AG04450 (cell line): ENCODE data around the gene UACA. TPM values are rescaled to one million over a fixed set of nuclear protein-coding genes. Genes with fewer than 3 reads are reported as not detected.

Experiments
- CTCF ChIA-PET: fragments of 300-600, 350-600 bp; formaldehyde crosslinking; extraction: SDS; loops from one replicate; lab custom pipeline; 2022; ENCODE audit warnings: antibody characterized with exemption, inconsistent platforms; lab: Charles Lee
- POLR2A ChIA-PET: fragments of 350-600 bp; formaldehyde crosslinking; extraction: SDS; loops from one replicate; lab custom pipeline; 2021; ENCODE audit warnings: antibody characterized with exemption, inconsistent platforms; lab: Yijun Ruan, JAX
- DNase-seq: peaks from one replicate; pipeline ENCODE4 v3.0.0-alpha.2; 2011; ENCODE audit warnings: low read depth, low spot score
- H3K27ac ChIP-seq: one replicate; pipeline ENCODE4 v1.5.1; 2012; ENCODE audit warnings: low read depth, low read length, control low read depth
- H3K27me3 ChIP-seq: one replicate; pipeline ENCODE4 v1.6.0; 2012; ENCODE audit warnings: low read length; ENCODE audit not compliant: control insufficient read depth, insufficient read depth
- H3K4me3 ChIP-seq: 2 replicates; pipeline ENCODE4 v1.5.1; 2011; ENCODE audit warnings: mild to moderate bottlenecking, low read depth, low read length, control low read depth
- H3K9me3 ChIP-seq: 2 replicates; pipeline ENCODE4 v1.5.1; 2012; ENCODE audit warnings: low read length; ENCODE audit not compliant: control insufficient read depth, insufficient read depth
- CTCF ChIP-seq: IDR thresholded peaks from 2 replicates; pipeline ENCODE4 v1.5.1; 2011; ENCODE audit warnings: low read depth, low read length, control low read depth, inconsistent platforms
- polyA plus RNA-seq: library from polyadenylated mRNA; depleted of rRNA; stranded (reverse); fragments of >200 nt; gene quantifications from 2 replicates; pipeline ENCODE4 v1.2.3, GENCODE V29; 2011

The UACA gene
- polyA plus RNA-seq, 1 experiment = 134 TPM

GRCh38 chr15:70710714-70711113 is 52.6 kb downstream of the UACA start:
- CTCF ChIA-PET = interaction anchor here (1.6 kb wide), 1 partner anchor 12 kb away, joined by 6 read pairs; no protein-coding TSS in a partner anchor
- POLR2A ChIA-PET = no interaction called here

GRCh38 chr15:70708839-70709238 is 54.5 kb downstream of the UACA start:
- Histone ChIP-seq H3K9me3 (no peaks in the 10 kb centered on the region), H3K27ac (no peak overlapping the region), H3K27me3 (no peaks in the 10 kb centered on the region), H3K4me3 (no peak overlapping the region)
- TF ChIP-seq CTCF = no peak
- DNase-seq = no peak
- CTCF ChIA-PET = interaction anchor here (1.5 kb wide), 1 partner anchor 29 kb away, joined by 3 read pairs; no protein-coding TSS in a partner anchor
- POLR2A ChIA-PET = no interaction called here

More at GRCh38 chr15:70710714-70711113, 52.6 kb downstream of the UACA start:
- H3K4me3 ChIP-seq = no peak overlapping the region
- no peaks in the 10 kb centered on the region for H3K27me3 ChIP-seq
- no peak for TF ChIP-seq CTCF
- DNase-seq = no peak
- H3K27ac ChIP-seq = no peak overlapping the region
- no peaks in the 10 kb centered on the region for H3K9me3 ChIP-seq

- H3K4me3 ChIP-seq = no peak overlapping the region
- H3K27me3 ChIP-seq = no peaks in the 10 kb centered on the region
- H3K9me3 ChIP-seq = no peaks in the 10 kb centered on the region
- no peak overlapping the region for H3K27ac ChIP-seq
- POLR2A ChIA-PET = no interaction called here
- CTCF ChIA-PET = no interaction called here
- no peak for TF ChIP-seq CTCF
- no peak for DNase-seq
Observed at GRCh38 chr15:70707686-70708300, 55.6 kb downstream of the UACA start.

- no peak overlapping the region for H3K4me3 ChIP-seq
- DNase-seq = no peak
Observed at GRCh38 chr15:70704731-70705130, 58.6 kb downstream of the UACA start.

More at GRCh38 chr15:70704731-70705130, 58.6 kb downstream of the UACA start:
- POLR2A ChIA-PET = no interaction called here
- Histone ChIP-seq H3K27ac (no peak overlapping the region), H3K27me3 (no peaks in the 10 kb centered on the region), H3K9me3 (no peaks in the 10 kb centered on the region)
- no peak for TF ChIP-seq CTCF
- CTCF ChIA-PET = interaction anchor here (2.8 kb wide), 1 partner anchor 18 kb away, joined by 15 read pairs; no protein-coding TSS in a partner anchor
